Mammary epithelial cell (primary cell): ENCODE data around the gene PFKP.

Source experiments
- EZH2 ChIP-seq: IDR thresholded peaks from 2 replicates; pipeline ENCODE4 v1.6.1; 2012; ENCODE audit warnings: low read length, inconsistent platforms, borderline replicate concordance
- TF ChIP-seq, protein P1 (sequence below), 2 donors: IDR thresholded peaks in 1 of 2; conservative IDR thresholded peaks in 1 of 2; 2 replicates each; pipeline ENCODE4 v1.5.1; 2011 to 2012; ENCODE audit warnings: inconsistent platforms in 2 of 2, low read length in 2 of 2, mild to moderate bottlenecking in 2 of 2, control low read depth in 1 of 2, low read depth in 1 of 2; ENCODE audit not compliant: insufficient read depth in 1 of 2; ENCODE audit errors: extremely low read depth in 1 of 2

GRCh38 chr10:3169271-3169670 lies 101.9 kb downstream of the PFKP start:
- TF ChIP-seq, protein P1, sequence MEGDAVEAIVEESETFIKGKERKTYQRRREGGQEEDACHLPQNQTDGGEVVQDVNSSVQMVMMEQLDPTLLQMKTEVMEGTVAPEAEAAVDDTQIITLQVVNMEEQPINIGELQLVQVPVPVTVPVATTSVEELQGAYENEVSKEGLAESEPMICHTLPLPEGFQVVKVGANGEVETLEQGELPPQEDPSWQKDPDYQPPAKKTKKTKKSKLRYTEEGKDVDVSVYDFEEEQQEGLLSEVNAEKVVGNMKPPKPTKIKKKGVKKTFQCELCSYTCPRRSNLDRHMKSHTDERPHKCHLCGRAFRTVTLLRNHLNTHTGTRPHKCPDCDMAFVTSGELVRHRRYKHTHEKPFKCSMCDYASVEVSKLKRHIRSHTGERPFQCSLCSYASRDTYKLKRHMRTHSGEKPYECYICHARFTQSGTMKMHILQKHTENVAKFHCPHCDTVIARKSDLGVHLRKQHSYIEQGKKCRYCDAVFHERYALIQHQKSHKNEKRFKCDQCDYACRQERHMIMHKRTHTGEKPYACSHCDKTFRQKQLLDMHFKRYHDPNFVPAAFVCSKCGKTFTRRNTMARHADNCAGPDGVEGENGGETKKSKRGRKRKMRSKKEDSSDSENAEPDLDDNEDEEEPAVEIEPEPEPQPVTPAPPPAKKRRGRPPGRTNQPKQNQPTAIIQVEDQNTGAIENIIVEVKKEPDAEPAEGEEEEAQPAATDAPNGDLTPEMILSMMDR (conservative IDR thresholded peaks at IDR 0.05 in 1 of 2, IDR thresholded peaks at IDR 0.05 in 1 of 2; ENCODE audit: extremely low read depth in 1 of 2, insufficient read depth in 1 of 2, low read depth in 1 of 2, low read length in 2 of 2), result no peak
- no peak for TF ChIP-seq EZH2
